Thoracic aorta endothelial cell (primary cell): ENCODE data around the gene YWHAB. TPM values are rescaled to one million over a fixed set of nuclear protein-coding genes. Genes with fewer than 3 reads are reported as not detected.

Experiments
- total RNA-seq: library from RNA; depleted of rRNA; stranded (reverse); fragments of >200 nt; gene quantifications from 2 replicates; pipeline ENCODE4 v1.2.3, GENCODE V29; 2012

YWHAB gene
- 223 and 244 TPM in 2 replicates for total RNA-seq

GRCh38 chr20:44885392-44886265, at the start of gene YWHAB:
Gene YWHAB (plus strand): TSS chr20:44885705. CDS start chr20:44901534, 15,829 bp downstream.

DNA sequence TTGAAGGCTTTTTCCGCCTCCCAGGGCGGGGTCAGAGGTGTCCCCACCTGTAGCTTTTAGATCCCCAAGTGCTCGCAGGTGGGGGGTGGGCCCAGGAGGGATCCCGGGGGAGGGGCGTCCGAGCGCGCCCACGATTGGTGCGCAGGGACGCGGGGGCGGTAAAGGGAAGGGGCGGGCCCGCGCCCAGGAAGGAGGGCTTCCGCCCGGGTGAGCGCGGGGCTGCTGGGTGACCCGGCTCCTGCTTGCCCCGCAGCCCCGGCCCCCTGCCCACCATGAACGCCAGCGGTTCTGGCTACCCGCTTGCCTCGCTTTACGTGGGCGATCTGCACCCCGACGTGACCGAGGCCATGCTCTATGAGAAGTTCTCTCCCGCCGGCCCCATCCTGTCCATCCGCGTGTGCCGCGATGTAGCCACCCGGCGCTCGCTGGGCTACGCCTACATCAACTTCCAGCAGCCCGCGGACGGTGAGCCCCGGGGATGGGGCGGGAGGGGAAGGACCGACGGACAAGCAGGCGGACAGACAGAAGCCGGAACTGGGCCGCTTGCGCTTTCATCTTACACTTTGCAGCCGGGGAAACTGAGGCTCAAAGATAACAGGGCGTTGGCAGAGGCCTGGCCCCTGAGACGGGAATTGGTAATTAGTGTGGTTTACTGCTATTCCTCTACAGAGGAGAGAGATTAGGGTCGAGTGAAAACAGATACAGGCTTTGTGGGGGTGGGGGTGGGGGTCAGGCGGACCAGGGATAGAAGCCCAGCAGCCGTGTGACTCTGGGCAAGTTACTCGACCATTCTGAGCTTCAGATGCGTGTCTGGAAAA, 24.6 kb downstream of the YWHAB start, which contains the start of gene PABPC1L:
Gene PABPC1L (plus strand): TSS at position 189 of the 818 bp plus-strand sequence. CDS start 84 bp downstream, at position 273.

Other genes with a start within 250 kb of the YWHAB start
- gene ADA, start 234.0 kb upstream of the YWHAB start, total RNA-seq = 14.1 and 14.5 TPM in 2 replicates
- gene CCN5, start 170.3 kb upstream of the YWHAB start, total RNA-seq = 0.13 TPM in 1 of 2 replicates, not detected in the other
- 0.07 TPM in 1 of 2 replicates, not detected in the other for gene KCNK15, start 139.8 kb upstream of the YWHAB start, total RNA-seq
- not detected in 2 replicates for gene RIMS4, start 75.2 kb upstream of the YWHAB start, total RNA-seq
- gene PABPC1L, start 24.4 kb downstream of the YWHAB start, total RNA-seq = 3.9 and 4.5 TPM in 2 replicates
- 35.8 and 48.3 TPM in 2 replicates for gene TOMM34, start 74.7 kb downstream of the YWHAB start, total RNA-seq
- gene STK4, start 80.8 kb downstream of the YWHAB start, total RNA-seq = 37.5 and 48.5 TPM in 2 replicates
- gene KCNS1, start 215.4 kb downstream of the YWHAB start, total RNA-seq = 0.13 and 0.29 TPM in 2 replicates
- gene WFDC5, start 229.5 kb downstream of the YWHAB start, total RNA-seq = not detected in 2 replicates
- gene WFDC12, start 238.8 kb downstream of the YWHAB start, total RNA-seq = not detected in 2 replicates